Endodermal cell (in vitro differentiated cells): ENCODE measurements around the gene TTC39C. TPM values are rescaled to one million over a fixed set of nuclear protein-coding genes. Genes with fewer than 3 reads are reported as not detected.

Experiments used
- DNase-seq: peaks from one replicate; pipeline ENCODE4 v3.0.0-alpha.2; 2017
- H3K27ac ChIP-seq: 2 replicates; pipeline ENCODE4 v1.5.1; 2013; ENCODE audit warnings: mild to moderate bottlenecking, low read depth, low read length, moderate library complexity
- H3K27me3 ChIP-seq: 2 replicates; pipeline ENCODE4 v1.6.1; 2013; ENCODE audit warnings: mild to moderate bottlenecking, low read length, moderate library complexity; ENCODE audit not compliant: insufficient read depth, control insufficient read depth, poor library complexity, severe bottlenecking
- H3K36me3 ChIP-seq: 2 replicates; pipeline ENCODE4 v1.7.0; 2013; ENCODE audit warnings: mild to moderate bottlenecking, low read length, moderate library complexity; ENCODE audit not compliant: control insufficient read depth, insufficient read depth
- H3K4me1 ChIP-seq: one replicate; pipeline ENCODE4 v1.7.0; 2013; ENCODE audit warnings: low read length; ENCODE audit not compliant: control insufficient read depth, insufficient read depth
- H3K4me3 ChIP-seq: 2 replicates; pipeline ENCODE4 v1.5.1; 2013; ENCODE audit warnings: mild to moderate bottlenecking, low read length, moderate library complexity
- H3K9ac ChIP-seq: 2 replicates; pipeline ENCODE4 v1.6.1; 2013; ENCODE audit warnings: mild to moderate bottlenecking, low read length, moderate library complexity; ENCODE audit not compliant: poor library complexity, severe bottlenecking; ENCODE audit errors: extremely low read depth
- H3K9me3 ChIP-seq: 2 replicates; pipeline ENCODE4 v1.6.1; 2013; ENCODE audit warnings: mild to moderate bottlenecking, low read length, moderate library complexity; ENCODE audit not compliant: control insufficient read depth
- H3K27ac Mint-ChIP-seq: 2 replicates; pipeline ENCODE4 v1.8.0; 2020; ENCODE audit warnings: mixed read lengths
- H3K27me3 Mint-ChIP-seq: 2 replicates; pipeline ENCODE4 v1.8.0; 2021; ENCODE audit warnings: mild to moderate bottlenecking, mixed read lengths; ENCODE audit not compliant: insufficient read depth
- H3K36me3 Mint-ChIP-seq: 2 replicates; pipeline ENCODE4 v1.8.0; 2020; ENCODE audit warnings: low read depth, mixed read lengths
- H3K4me1 Mint-ChIP-seq: 2 replicates; pipeline ENCODE4 v1.8.0; 2020; ENCODE audit warnings: mixed read lengths
- H3K4me3 Mint-ChIP-seq: 2 replicates; pipeline ENCODE4 v1.8.0; 2020; ENCODE audit warnings: mild to moderate bottlenecking, moderate library complexity, mixed read lengths
- H3K9me3 Mint-ChIP-seq: 2 replicates; pipeline ENCODE4 v1.8.0; 2020; ENCODE audit warnings: mild to moderate bottlenecking, mixed read lengths
- WGBS, 2 experiments: methylation state at CpG; one replicate each; pipeline versions ENCODE4 v1.1.5 to v1.1.7; 2013; ENCODE audit warnings: missing lambda C conversion rate in 2 of 2, mixed read lengths in 1 of 2; ENCODE audit not compliant: insufficient coverage in 1 of 2, insufficient read length in 1 of 2; 5-methylcytosine and 5-hydroxymethylcytosine counted together
- total RNA-seq, 2 donors: library from RNA; stranded (reverse); fragmentation: NEBNext Ultra II Directional in 1 of 2; extraction: Animal tissue kit (Norgen Biotek cat#: 25700) in 1 of 2; gene quantifications; 2 replicates in 1 of 2; 3 replicates in 1 of 2; pipeline ENCODE4 v1.2.1, GENCODE V29; 2021
- TF ChIP-seq, protein P1 (sequence below): fragments of 200-600 bp; sonication (generic); conservative IDR thresholded peaks from 2 replicates; pipeline ENCODE4 v1.5.0; 2021; ENCODE audit warnings: antibody characterized with exemption, mild to moderate bottlenecking

TTC39C gene
- total RNA-seq, 2 donors from 2014 or later, result 14.0 to 19.7 TPM

DNA sequence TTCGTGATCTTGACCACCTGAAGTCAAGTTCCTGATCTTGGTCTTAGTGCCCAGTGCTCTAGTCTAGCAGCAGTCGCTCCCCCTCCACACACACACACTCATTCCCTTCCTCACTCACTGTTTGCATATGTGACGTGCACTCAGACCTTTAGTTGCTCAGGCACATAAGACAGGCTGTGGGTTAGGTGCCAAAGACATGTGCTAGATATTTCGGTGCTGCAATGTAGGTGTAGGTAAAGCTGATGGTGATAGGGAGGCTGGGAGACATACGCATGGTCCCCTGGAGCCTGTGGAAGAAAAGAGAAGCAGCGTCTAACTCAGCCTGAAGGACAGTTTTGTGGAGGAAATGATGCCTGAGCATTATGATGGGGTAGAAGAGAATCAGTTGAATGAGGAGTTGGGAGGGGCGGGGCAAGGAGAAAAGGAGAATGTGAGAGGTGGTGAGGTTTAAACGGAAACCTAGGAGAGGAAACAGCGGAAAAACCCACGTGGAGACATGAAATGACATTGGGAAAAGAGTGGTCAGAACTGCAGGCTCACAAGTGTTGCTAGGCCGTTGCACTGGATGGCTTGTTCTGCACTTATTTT, 3.8 kb downstream of the TTC39C start:
- no peak overlapping the region for H3K27ac ChIP-seq
- TF ChIP-seq, protein P1, sequence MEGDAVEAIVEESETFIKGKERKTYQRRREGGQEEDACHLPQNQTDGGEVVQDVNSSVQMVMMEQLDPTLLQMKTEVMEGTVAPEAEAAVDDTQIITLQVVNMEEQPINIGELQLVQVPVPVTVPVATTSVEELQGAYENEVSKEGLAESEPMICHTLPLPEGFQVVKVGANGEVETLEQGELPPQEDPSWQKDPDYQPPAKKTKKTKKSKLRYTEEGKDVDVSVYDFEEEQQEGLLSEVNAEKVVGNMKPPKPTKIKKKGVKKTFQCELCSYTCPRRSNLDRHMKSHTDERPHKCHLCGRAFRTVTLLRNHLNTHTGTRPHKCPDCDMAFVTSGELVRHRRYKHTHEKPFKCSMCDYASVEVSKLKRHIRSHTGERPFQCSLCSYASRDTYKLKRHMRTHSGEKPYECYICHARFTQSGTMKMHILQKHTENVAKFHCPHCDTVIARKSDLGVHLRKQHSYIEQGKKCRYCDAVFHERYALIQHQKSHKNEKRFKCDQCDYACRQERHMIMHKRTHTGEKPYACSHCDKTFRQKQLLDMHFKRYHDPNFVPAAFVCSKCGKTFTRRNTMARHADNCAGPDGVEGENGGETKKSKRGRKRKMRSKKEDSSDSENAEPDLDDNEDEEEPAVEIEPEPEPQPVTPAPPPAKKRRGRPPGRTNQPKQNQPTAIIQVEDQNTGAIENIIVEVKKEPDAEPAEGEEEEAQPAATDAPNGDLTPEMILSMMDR, result no peak
- Mint-ChIP-seq H3K27ac (no peak overlapping the region), H3K9me3 (no peaks in the 10 kb centered on the region), H3K4me1 (peaks cover 25% of the 10 kb centered on the region), H3K36me3 (no peaks in the 10 kb centered on the region), H3K27me3 (peaks cover 20% of the 10 kb centered on the region), H3K4me3 (no peak overlapping the region)
- no peak overlapping the region for H3K9ac ChIP-seq
- WGBS, 2 experiments, result 90 to 91% methylated on average over 5 to 11 of the region's 11 CpGs
- H3K36me3 ChIP-seq, result no peaks in the 10 kb centered on the region
- H3K9me3 ChIP-seq, result no peaks in the 10 kb centered on the region
- peaks cover 29% of the 10 kb centered on the region for H3K27me3 ChIP-seq
- no peak for DNase-seq
- peaks cover 5% of the 10 kb centered on the region for H3K4me1 ChIP-seq
- H3K4me3 ChIP-seq, result no peak overlapping the region

GRCh38 chr18:24019641-24020331, 5.2 kb downstream of the TTC39C start:
- Histone ChIP-seq H3K27ac (no peak overlapping the region), H3K4me3 (no peak overlapping the region), H3K4me1 (peaks cover 5% of the 10 kb centered on the region), H3K9me3 (no peaks in the 10 kb centered on the region), H3K9ac (no peak overlapping the region), H3K36me3 (no peaks in the 10 kb centered on the region), H3K27me3 (peaks cover 23% of the 10 kb centered on the region)
- H3K36me3 Mint-ChIP-seq, result no peaks in the 10 kb centered on the region
- H3K4me1 Mint-ChIP-seq, result peaks cover 25% of the 10 kb centered on the region
- no peak overlapping the region for H3K27ac Mint-ChIP-seq
- no peak overlapping the region for H3K4me3 Mint-ChIP-seq
- H3K27me3 Mint-ChIP-seq, result peaks cover 16% of the 10 kb centered on the region
- no peak for DNase-seq
- H3K9me3 Mint-ChIP-seq, result no peaks in the 10 kb centered on the region
- 93 to 95% methylated on average over 3 to 5 of the region's 5 CpGs for WGBS, 2 experiments
- TF ChIP-seq, protein P1, result no peak

GRCh38 chr18:24021505-24021904, 7.0 kb downstream of the TTC39C start:
- peaks cover 9% of the 10 kb centered on the region for H3K27me3 ChIP-seq
- TF ChIP-seq, protein P1, result no peak
- H3K4me3 ChIP-seq, result no peak overlapping the region
- H3K27ac ChIP-seq, result no peak overlapping the region
- WGBS, 2 experiments, result 87% methylated on average over 2 of the region's 3 CpGs; no CpG with 5 or more reads in 1 of the 2 experiments
- H3K4me1 Mint-ChIP-seq, result peaks cover 17% of the 10 kb centered on the region
- H3K9ac ChIP-seq, result no peak overlapping the region
- H3K4me1 ChIP-seq, result no peaks in the 10 kb centered on the region
- H3K27ac Mint-ChIP-seq, result no peak overlapping the region
- peaks cover 3% of the 10 kb centered on the region for H3K27me3 Mint-ChIP-seq
- H3K36me3 ChIP-seq, result no peaks in the 10 kb centered on the region
- H3K9me3 Mint-ChIP-seq, result no peaks in the 10 kb centered on the region
- no peak for DNase-seq
- H3K4me3 Mint-ChIP-seq, result no peak overlapping the region
- no peaks in the 10 kb centered on the region for H3K9me3 ChIP-seq
- no peaks in the 10 kb centered on the region for H3K36me3 Mint-ChIP-seq
